ENCODE measurements around the gene CRBN.

The CRBN gene

GRCh38 chr3:3107181-3107580 lies 72.3 kb downstream of the CRBN start:
- TF ChIP-seq CREB1 (IDR thresholded peaks at IDR 0.05; ENCODE audit: low read depth), result no peak
- no peak for TF ChIP-seq FOXM1 (IDR thresholded peaks at IDR 0.05; ENCODE audit: borderline replicate concordance, low read depth)
- TF ChIP-seq USF1 (IDR thresholded peaks at IDR 0.05), result no peak
- TF ChIP-seq EGR1 (IDR thresholded peaks at IDR 0.05), result no peak
- TF ChIP-seq, protein P1, sequence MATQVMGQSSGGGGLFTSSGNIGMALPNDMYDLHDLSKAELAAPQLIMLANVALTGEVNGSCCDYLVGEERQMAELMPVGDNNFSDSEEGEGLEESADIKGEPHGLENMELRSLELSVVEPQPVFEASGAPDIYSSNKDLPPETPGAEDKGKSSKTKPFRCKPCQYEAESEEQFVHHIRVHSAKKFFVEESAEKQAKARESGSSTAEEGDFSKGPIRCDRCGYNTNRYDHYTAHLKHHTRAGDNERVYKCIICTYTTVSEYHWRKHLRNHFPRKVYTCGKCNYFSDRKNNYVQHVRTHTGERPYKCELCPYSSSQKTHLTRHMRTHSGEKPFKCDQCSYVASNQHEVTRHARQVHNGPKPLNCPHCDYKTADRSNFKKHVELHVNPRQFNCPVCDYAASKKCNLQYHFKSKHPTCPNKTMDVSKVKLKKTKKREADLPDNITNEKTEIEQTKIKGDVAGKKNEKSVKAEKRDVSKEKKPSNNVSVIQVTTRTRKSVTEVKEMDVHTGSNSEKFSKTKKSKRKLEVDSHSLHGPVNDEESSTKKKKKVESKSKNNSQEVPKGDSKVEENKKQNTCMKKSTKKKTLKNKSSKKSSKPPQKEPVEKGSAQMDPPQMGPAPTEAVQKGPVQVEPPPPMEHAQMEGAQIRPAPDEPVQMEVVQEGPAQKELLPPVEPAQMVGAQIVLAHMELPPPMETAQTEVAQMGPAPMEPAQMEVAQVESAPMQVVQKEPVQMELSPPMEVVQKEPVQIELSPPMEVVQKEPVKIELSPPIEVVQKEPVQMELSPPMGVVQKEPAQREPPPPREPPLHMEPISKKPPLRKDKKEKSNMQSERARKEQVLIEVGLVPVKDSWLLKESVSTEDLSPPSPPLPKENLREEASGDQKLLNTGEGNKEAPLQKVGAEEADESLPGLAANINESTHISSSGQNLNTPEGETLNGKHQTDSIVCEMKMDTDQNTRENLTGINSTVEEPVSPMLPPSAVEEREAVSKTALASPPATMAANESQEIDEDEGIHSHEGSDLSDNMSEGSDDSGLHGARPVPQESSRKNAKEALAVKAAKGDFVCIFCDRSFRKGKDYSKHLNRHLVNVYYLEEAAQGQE (IDR thresholded peaks at IDR 0.05; ENCODE audit: low read depth), result no peak
- no peak for TF ChIP-seq ZBTB7A (IDR thresholded peaks at IDR 0.05; ENCODE audit: low read depth)
- no peak for TF ChIP-seq RAD21 (IDR thresholded peaks at IDR 0.05; ENCODE audit: low read depth)
- no peak for TF ChIP-seq TEAD4 (IDR thresholded peaks at IDR 0.05)

- no peak for TF ChIP-seq TEAD4 (IDR thresholded peaks at IDR 0.05)
- no peak for TF ChIP-seq ZBTB7A (IDR thresholded peaks at IDR 0.05; ENCODE audit: low read depth)
- TF ChIP-seq, protein P1 (IDR thresholded peaks at IDR 0.05; ENCODE audit: low read depth), result no peak
Measured at GRCh38 chr3:3105815-3106214, 73.7 kb downstream of the CRBN start.

GRCh38 chr3:3105246-3105645 lies 74.2 kb downstream of the CRBN start:
- TF ChIP-seq TCF12 (IDR thresholded peaks at IDR 0.05; ENCODE audit: low read depth), result no peak

GRCh38 chr3:3102751-3103150 lies 76.7 kb downstream of the CRBN start:
- TF ChIP-seq YY1 (IDR thresholded peaks at IDR 0.05; ENCODE audit: low read depth) (no peak), EGR1 (IDR thresholded peaks at IDR 0.05) (no peak), RAD21 (IDR thresholded peaks at IDR 0.05; ENCODE audit: low read depth) (no peak), USF1 (IDR thresholded peaks at IDR 0.05) (no peak), FOXM1 (IDR thresholded peaks at IDR 0.05; ENCODE audit: borderline replicate concordance, low read depth) (no peak), CREB1 (IDR thresholded peaks at IDR 0.05; ENCODE audit: low read depth) (no peak), TAF1 (IDR thresholded peaks at IDR 0.05; ENCODE audit: low read depth) (no peak), NFIC (IDR thresholded peaks at IDR 0.05) (no peak), CEBPB (IDR thresholded peaks at IDR 0.05) (no peak), EP300 (IDR thresholded peaks at IDR 0.05; ENCODE audit: borderline replicate concordance) (no peak), ZBTB7A (IDR thresholded peaks at IDR 0.05; ENCODE audit: low read depth) (no peak)
- TF ChIP-seq, protein P1 (IDR thresholded peaks at IDR 0.05; ENCODE audit: low read depth), result no peak

DNA sequence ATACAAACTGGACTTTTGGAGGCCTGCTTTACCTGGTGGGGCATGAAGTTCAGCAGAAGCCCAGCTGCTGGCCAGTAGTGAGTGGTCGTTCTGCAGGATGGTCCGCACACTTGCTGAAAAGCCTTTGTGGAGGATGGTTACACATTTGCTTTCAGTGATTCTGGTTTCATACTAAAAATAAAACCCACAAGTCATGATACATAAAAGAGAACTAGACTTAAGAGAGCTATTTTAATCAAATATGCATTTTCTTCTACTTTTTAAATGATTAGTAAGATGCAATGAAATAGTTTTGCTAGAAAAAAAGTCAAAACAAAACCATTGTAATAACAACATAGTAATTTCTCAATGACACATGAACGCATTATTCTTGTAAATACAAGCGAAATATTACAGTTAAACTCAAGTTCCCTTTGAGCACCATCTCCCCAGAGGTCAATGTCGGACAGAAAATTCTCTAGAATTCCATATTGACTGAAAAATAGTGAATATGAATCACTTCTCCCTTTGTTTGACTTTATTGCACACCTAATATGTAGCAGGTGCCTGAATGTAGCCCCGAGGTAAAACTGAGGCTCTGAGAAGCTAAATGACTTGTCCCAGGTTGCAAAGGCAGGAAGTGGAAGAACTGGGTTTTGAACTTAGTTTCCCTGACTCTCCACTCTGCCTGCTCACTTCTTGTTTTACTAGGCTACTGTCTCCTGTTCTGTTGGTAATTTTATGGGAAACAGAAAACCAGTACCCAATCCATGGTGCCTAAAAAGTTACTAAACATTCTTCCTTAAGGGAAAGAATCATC lies 77.6 kb downstream of the CRBN start:
- TF ChIP-seq, protein P2, sequence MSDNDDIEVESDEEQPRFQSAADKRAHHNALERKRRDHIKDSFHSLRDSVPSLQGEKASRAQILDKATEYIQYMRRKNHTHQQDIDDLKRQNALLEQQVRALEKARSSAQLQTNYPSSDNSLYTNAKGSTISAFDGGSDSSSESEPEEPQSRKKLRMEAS (IDR thresholded peaks at IDR 0.05), result no peak
- no peak for TF ChIP-seq ZBTB7A (IDR thresholded peaks at IDR 0.05; ENCODE audit: low read depth)
- no peak for TF ChIP-seq TCF12 (IDR thresholded peaks at IDR 0.05; ENCODE audit: low read depth)
- no peak for TF ChIP-seq TEAD4 (IDR thresholded peaks at IDR 0.05)
- TF ChIP-seq, protein P1 (IDR thresholded peaks at IDR 0.05; ENCODE audit: low read depth), result no peak
- no peak for TF ChIP-seq CEBPB (IDR thresholded peaks at IDR 0.05)
- no peak for TF ChIP-seq USF1 (IDR thresholded peaks at IDR 0.05)
- no peak for TF ChIP-seq CREB1 (IDR thresholded peaks at IDR 0.05; ENCODE audit: low read depth)
- TF ChIP-seq RAD21 (IDR thresholded peaks at IDR 0.05; ENCODE audit: low read depth), result no peak
- TF ChIP-seq TAF1 (IDR thresholded peaks at IDR 0.05; ENCODE audit: low read depth), result no peak
- TF ChIP-seq NFIC (IDR thresholded peaks at IDR 0.05), result no peak
- TF ChIP-seq EP300 (IDR thresholded peaks at IDR 0.05; ENCODE audit: borderline replicate concordance), result no peak
- TF ChIP-seq FOXM1 (IDR thresholded peaks at IDR 0.05; ENCODE audit: borderline replicate concordance, low read depth), result no peak
- TF ChIP-seq EGR1 (IDR thresholded peaks at IDR 0.05), result no peak
- TF ChIP-seq YY1 (IDR thresholded peaks at IDR 0.05; ENCODE audit: low read depth), result no peak
